Raji (cell line): ENCODE measurements around the gene SAMMSON.

Source experiments
- POLR2A ChIP-seq: IDR thresholded peaks from 2 replicates; pipeline ENCODE4 v1.6.1; 2011; ENCODE audit warnings: low read depth, low read length, control low read depth; ENCODE audit not compliant: insufficient read depth

The SAMMSON gene

DNA sequence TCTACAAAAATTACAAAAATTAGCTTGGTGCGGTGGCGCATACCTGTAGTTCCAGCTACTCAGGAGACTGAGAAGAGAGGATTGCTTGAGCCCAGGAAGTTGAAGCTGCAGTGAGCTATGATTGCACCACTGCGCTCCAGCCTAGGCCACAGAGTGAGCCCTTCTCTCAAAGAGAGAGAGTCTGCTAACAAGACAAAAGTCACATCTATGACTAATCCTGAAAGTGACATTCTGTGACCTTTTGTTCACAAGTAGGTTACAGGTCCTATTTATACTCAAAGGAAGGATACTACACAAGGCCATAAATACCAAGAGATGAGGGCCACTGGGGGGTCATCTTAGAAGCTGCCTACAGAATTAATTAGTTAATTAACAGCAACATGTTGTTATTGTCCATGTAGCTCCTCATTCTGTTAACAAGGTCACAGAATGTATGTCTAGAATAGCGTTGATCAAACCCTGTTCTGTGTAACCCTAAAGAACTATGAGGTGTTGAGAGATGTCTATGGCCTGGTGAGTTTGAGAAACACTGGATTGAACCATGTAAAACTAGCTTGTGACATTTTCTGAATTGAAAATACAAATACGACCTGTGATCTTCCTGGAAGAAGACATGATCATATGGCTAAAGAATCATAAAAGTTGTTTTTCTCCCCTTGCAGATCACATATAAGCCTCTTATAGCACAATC is 97.0 kb downstream of the SAMMSON start:
- no peak for TF ChIP-seq POLR2A

DNA sequence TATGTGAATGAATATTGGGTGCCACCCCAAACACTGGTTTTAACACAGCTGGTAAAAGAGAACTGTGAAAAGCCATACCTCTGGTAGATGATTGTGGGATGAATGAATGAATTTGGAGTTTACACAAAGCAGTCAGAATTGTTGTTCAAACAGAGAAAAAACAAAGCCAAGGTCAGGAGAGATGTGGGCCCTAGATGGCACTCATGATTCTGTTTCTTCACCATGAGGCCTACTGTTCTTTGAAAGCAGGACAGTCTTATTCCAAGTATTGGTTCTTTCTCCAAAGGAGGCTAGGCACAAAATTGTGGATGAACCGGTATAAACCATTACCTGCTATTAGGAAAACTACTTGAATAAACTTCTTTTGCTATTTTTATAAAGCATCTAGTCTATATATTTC is 97.6 kb downstream of the SAMMSON start:
- no peak for TF ChIP-seq POLR2A

DNA sequence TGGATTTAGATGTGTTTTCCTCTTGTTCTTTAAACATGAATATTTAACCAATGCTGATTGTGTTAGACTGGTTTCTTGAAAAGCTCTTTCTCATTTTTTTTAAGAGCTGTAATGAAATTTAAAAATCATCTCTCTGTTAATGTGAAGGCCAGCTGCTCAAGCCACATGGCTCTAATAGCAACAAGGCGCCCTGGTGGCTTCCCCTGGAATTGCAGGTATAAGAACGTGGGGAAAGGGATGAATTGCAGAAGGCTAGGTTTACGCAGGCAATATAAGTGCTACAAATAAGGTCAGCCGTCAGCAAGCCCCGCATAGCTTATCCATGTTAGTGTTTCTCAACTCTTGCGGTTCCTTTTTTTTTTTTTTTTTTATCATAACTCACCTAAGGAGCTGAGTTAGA is 108.5 kb downstream of the SAMMSON start:
- TF ChIP-seq POLR2A, result no peak

DNA sequence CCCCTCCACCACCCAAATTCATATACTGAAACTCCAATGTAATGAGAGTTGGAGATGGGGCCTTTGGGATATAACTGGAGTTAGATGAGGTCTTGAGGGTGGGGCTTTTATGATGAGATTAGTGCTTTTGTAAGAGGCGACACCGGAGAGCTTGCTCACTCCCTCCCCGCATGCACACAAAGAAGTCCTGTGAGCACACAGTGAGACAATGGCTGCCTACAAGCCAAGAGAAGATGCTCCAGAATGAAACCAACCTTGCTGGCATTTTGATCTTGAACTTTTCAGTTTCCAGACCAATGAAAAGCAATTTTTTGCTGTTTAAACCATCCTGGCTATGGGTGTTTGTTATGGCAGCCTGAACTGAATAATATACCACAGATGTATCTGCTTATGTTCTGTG is 109.0 kb downstream of the SAMMSON start:
- TF ChIP-seq POLR2A, result no peak

DNA sequence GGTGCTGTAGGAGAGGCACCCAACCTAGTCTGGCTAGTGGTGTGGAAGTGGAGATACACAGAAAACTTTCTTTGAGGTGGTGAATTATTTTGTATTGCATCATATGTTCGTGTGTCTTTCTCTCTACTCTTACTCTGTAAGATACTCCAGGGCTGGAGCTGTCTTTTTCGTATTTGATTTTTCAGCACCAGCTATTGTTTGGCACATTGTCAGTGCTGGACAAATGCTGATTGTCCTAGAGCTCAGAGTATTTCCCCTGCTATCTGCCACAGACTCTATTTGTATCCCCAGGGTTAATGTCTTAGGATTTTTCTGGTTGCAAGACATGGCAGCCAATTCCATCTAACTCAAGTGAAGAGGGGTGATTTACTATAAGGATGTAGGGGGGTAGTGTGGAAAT is 110.5 kb downstream of the SAMMSON start:
- TF ChIP-seq POLR2A, result no peak

DNA sequence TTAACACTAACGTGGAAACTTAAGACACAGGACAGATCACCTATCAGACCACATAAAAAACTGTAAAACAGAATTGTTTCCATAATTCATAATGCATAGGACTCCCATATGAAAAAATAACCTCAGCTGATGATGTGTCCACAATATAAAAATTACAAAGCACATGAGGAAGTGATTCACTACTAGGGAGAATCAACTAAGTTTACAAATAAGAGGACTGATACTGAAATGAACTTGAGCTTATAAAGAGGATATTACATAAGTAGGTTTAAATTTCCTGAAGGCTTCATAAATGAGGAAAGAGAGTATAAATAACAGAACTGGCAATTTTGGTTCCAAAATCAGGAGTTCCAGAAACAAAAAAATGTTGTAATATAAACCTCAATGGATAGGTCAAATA is 111.9 kb downstream of the SAMMSON start:
- TF ChIP-seq POLR2A, result no peak

DNA sequence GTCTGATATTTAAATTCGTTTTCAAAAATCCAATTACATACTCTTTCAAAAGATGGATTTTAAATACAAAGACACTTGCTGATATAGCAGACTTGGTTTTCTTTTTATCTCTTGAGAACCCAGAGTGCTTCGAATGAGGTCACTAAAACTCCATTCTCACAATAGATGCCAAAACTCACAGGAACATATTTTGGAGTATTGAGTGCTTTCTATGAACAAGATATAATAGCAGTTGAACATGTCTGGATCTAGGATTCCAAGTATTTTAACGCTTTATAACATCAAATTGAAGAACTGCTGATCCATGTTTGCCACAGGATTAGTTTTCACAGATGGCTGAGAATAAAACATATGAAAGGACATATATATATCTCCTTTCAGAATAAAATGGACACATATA is 113.2 kb downstream of the SAMMSON start:
- TF ChIP-seq POLR2A, result no peak

DNA sequence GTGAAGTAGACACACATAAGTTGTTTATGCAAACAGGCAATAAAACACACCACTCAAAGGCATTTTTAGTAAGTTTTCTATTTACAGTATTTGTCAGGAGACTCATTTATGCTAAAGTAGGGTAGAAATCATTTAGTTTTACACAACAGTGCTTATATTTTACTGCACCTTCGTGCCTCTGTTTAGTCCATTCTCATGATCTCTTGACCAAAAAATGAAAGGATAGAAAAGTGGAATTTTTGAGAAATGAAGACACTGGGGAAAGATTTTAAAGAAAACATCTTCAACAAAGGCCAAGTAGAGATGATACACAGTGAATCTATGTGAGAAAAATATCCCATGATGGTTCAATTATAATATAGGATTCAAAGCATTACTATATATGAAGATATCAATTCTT is 114.9 kb downstream of the SAMMSON start:
- TF ChIP-seq POLR2A, result no peak

DNA sequence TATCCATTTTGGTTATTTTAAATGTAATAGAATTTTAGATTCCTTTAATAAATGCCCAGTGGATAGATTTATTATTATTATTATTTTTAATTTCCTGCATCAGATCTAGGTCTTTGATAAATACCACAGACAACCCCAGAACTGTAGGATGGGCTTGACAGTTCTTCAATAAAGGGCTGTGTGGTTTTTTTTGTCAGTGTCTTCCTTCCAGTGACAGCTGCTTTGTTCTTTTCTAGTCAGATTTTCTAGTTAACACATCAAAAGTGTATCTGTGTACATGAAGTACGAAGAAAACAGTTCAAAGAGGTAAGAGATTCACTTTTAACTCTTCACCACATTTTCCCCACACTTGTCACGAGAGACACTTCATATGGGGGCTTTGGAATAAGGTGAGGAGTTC is 120.3 kb downstream of the SAMMSON start:
- no peak for TF ChIP-seq POLR2A
